ENCODE data around the gene NELFA.

NELFA gene

DNA sequence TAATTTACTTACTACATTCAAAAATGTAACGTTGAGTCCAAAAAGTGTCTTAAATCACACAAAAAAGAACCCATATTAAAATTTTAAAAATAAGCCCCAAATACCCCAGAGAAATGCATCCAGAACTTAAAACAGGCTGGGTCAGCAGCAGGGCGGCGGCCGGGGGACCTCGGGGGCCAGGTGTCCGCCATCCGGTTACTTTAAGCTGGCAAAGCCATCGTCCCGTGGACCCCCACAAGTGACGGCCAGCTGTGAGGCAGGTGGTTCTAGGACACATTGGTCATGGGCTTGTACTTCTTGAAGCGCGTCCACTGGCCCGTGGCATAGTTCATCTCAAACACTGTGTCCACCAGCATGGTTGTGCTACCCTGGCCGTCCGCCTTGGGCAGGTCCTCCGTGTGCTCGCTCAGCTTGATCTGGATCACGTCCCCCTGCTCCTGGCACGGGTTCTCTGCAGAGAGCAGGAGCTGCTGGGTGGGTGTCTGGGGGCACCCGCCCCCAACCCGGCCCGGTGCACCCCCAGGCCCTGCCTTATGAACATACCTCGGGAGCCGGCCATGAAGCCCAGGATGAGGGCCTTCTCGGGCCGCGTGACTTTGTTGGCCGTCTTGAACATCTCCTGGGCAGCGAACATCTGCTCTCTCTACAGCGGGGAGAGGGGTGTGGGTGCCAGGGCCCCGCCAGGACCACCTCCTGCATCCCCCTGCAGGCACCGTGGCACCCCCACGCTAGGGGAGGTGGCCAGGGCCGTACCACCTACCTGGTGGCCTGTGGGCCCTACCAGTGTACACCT, 25.5 kb downstream of the NELFA start:
- no peak for DNase-seq (ENCODE audit: extremely low read depth in 1 of 2, low read depth in 1 of 2)

GRCh38 chr4:1982124-1983052, 26.4 kb downstream of the NELFA start:
- no peak for DNase-seq (ENCODE audit: extremely low read depth in 1 of 2, low read depth in 1 of 2)

- no peak for DNase-seq (ENCODE audit: extremely low read depth in 1 of 2, low read depth in 1 of 2)
These were observed 27.3 kb downstream of the NELFA start for GRCh38 chr4:1981251-1982058.

DNA sequence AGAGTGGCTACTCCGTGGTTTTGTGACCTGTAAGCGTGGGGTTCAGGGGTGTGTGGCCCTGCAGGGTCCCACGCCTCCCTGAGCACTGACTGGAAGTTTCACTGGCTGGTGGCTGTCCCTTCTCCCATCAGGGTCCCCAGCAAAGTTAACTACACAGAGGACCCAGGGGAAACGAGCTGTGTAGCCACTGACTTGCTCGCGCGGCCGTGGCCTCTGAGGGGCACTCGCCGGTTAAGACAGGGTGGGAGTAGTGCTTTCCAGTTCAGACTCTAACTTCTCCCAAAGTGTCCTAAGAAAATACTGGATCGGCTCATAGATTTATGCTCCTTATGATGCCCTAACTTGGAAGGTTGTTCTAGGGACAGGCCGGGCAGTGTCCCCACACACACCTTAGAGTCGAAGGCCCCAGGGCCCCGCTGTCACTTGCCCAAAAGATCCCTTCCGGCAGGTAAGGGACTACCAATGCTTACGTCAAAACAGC, 28.2 kb downstream of the NELFA start:
- no peak for DNase-seq (ENCODE audit: extremely low read depth in 1 of 2, low read depth in 1 of 2)

DNA sequence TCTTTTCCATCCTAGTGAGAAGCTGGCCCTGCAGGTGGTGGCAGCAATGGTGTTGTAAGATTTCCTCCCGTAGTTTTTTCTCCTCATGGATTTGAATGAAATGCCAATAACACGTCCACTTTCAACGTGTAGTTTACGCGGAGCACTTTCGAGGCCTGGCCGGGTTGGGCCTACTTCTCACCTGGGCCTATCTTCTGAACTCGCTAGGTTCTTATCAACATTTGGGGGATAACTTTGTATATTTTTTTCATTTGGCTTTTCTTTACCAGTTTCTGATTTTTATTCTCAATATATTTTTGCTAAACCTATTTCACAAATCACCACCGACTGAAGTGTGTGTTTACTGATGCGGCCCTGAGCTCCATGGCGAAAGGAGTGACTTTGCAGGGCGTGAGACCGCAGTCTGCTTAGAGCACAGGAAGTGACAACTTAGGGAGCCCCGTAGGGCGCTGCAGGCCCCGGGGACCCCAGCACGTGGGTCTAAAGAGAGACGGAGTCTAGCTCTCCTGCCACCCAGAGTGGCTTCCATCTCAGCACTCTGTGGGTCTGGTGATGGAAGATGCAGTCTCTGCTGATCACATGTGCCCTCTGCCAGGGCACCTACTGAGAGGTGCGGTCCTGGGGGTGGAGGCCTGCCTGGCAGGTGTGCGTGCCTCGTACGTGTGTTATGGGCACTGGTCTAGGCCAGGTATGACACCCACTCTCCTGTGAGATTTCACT, 29.1 kb downstream of the NELFA start:
- DNase-seq (ENCODE audit: extremely low read depth in 1 of 2, low read depth in 1 of 2), result no peak

- DNase-seq (ENCODE audit: extremely low read depth in 1 of 2, low read depth in 1 of 2), result no peak
These were observed 29.9 kb downstream of the NELFA start for GRCh38 chr4:1978741-1979476.

- no peak for DNase-seq (ENCODE audit: extremely low read depth in 1 of 2, low read depth in 1 of 2)
These were observed 30.5 kb downstream of the NELFA start for GRCh38 chr4:1978226-1978625.

DNA sequence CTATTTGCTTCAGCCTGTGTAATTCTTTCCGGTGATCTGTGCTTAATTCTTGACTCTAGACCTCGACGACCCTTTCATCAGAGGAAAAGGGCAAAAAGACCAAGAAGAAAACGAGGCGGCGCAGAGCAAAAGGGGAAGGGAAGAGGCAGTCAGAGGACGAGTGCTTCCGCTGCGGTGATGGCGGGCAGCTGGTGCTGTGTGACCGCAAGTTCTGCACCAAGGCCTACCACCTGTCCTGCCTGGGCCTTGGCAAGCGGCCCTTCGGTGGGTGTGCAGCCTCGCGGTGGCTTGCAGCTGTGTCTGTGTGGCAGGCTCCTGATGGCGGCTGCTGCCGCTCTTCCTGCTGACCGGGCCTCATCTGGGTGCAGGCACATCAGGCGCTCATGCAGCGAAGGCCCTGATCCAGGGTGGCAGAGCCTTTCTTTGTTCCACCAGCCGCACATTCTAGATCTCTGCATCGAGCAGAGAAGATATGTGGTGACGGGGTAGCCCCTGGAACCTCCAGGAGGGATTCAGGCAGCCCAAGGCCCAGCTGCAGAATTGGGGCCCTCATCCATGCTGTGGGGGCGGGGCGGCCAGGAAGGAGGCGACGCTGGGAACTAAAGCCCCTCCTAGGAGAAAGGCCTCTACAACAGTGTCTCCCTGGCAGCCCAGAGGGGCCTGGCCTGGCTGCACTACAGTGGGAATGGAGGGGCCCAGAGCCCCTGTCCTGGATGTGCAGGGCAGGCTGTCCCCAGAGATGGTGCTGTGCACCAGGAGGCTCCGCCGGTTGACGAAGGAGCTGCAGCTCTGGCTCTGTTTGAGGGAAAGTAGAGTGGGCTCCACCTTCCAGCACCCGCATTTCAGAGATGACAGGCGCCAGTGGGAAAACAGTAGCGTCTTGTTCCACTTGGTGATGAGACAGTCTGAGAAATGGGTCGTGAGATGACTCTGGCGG, 32.1 kb downstream of the NELFA start:
- no peak for DNase-seq (ENCODE audit: extremely low read depth in 1 of 2, low read depth in 1 of 2)

DNA sequence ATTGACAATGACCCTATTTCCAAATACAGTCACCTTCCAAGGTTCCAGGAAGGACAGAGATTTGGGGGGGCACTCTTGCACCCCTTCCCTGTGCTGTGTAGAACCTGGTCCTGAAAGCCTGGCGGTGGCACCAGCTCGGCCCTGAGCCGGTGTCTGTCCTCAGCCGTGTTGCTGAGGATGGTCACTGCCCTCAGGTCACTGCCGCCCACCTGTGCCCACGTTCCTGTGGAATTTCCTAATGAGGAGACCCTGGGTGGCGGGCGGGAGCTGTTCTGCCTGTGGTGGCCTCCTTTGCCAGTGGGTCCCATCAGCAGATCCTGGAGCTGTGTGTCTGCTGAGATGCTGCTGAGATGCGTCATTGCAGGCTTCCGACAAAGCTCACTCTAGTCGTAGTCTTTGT, 32.9 kb downstream of the NELFA start:
- DNase-seq (ENCODE audit: extremely low read depth in 1 of 2, low read depth in 1 of 2), result no peak

GRCh38 chr4:1975391-1975801, 33.4 kb downstream of the NELFA start:
- no peak for DNase-seq (ENCODE audit: extremely low read depth in 1 of 2, low read depth in 1 of 2)

DNA sequence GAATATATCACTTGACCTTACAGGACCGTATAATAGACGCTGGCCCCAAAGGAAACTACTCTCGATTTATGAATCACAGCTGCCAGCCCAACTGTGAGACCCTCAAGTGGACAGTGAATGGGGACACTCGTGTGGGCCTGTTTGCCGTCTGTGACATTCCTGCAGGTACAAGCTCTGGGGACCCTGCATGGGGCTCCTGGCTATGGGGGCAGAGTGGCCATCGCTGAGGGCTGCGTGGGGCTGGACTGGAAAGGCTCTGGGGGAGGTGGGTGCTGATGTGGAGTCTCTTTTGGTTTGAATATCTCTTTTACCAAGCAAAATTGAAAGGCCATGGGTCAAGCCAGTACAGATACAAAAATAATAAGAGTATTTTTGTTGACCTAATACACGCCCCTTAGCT, 33.9 kb downstream of the NELFA start:
- DNase-seq (ENCODE audit: extremely low read depth in 1 of 2, low read depth in 1 of 2), result no peak

DNA sequence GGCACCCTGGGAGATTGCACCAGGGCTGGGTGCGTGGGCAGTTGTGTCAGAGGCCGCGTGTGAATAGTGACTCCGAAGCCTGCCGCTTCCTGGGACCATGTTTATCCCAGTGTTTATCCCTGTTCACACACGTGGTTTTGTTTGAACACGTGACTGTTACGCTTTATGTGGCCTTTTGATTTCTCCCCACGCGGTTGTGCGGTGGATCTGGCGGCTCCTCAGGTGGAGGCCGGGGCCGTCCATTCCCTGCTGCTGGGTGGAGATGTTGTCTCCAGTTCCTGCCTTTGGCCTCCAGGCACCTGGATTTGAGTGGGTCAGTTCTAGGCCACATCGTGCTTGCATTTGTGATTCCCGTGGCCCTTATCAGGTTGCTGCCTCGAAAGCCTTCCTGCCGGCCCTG, 35.1 kb downstream of the NELFA start:
- no peak for DNase-seq (ENCODE audit: extremely low read depth in 1 of 2, low read depth in 1 of 2)

DNA sequence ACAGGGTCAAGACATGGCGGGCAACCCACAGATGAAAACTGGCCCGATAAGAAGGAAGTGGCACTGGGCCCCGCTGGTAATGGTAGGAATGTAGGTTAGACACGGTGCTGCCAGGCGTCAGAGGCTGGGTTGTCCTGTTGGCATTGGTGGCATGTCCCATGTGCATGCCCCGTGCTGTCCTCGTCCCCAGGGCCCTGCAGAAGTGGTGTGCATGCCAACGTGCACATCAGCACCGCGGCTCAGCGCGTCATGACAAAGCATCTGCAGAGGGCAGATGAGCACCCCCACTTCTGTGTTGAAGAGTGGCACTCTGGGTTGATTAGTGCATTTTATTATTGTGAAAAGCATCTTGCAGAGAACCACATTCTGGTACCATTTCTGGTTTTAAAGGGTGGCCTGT, 35.6 kb downstream of the NELFA start:
- DNase-seq (ENCODE audit: extremely low read depth in 1 of 2, low read depth in 1 of 2), result no peak

GRCh38 chr4:1972414-1972813, 36.4 kb downstream of the NELFA start:
- no peak for DNase-seq (ENCODE audit: extremely low read depth in 1 of 2, low read depth in 1 of 2)

- DNase-seq (ENCODE audit: extremely low read depth in 1 of 2, low read depth in 1 of 2), result no peak
These were observed 37.1 kb downstream of the NELFA start for GRCh38 chr4:1971456-1972200.

DNA sequence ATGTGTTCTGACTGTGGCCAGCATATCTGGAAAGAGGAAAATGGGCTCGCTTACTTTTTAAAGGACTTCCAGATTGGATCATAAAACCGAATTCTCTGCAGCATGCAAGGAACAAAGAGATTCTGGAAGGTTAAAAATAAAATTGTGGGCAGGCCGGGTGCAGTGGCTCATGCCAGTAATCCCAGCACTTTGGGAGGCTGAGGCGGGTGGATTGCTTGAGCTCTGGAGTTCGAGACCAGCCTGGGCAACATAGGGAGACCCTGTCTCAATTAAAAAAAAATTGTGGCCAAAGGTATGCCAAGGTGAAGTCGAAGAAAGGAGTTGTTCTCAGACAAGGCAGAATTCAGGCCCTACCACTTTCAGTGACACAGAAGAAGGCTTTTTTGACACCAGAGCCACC, 37.8 kb downstream of the NELFA start:
- DNase-seq (ENCODE audit: extremely low read depth in 1 of 2, low read depth in 1 of 2), result no peak

GRCh38 chr4:1969928-1970723, 38.6 kb downstream of the NELFA start:
- DNase-seq (ENCODE audit: extremely low read depth in 1 of 2, low read depth in 1 of 2), result no peak
